ENCODE data around the gene ETV6.

Gene ETV6

GRCh38 chr12:11768233-11768965, 118.9 kb downstream of the ETV6 start:
- H3K27ac ChIP-seq: no peak overlapping the region
- TF ChIP-seq CTCF (IDR thresholded peaks at IDR 0.05): no peak

- TF ChIP-seq ZFX (IDR thresholded peaks at IDR 0.05; ENCODE audit: borderline replicate concordance): no peak
- no peak for TF ChIP-seq CTCF (IDR thresholded peaks at IDR 0.05)
- H3K27ac ChIP-seq: no peak overlapping the region
Measured at GRCh38 chr12:11769723-11770514, 120.4 kb downstream of the ETV6 start.

GRCh38 chr12:11771356-11771755, 121.9 kb downstream of the ETV6 start:
- TF ChIP-seq CTCF (IDR thresholded peaks at IDR 0.05) (no peak), ZFX (IDR thresholded peaks at IDR 0.05; ENCODE audit: borderline replicate concordance) (no peak)
- H3K27ac ChIP-seq: no peak overlapping the region

GRCh38 chr12:11771895-11772502, 122.5 kb downstream of the ETV6 start:
- TF ChIP-seq ZFX (IDR thresholded peaks at IDR 0.05; ENCODE audit: borderline replicate concordance): no peak
- TF ChIP-seq CTCF (IDR thresholded peaks at IDR 0.05): no peak
- no peak overlapping the region for H3K27ac ChIP-seq

- H3K27ac ChIP-seq: no peak overlapping the region
- no peak for TF ChIP-seq CTCF (IDR thresholded peaks at IDR 0.05)
- no peak for TF ChIP-seq ZFX (IDR thresholded peaks at IDR 0.05; ENCODE audit: borderline replicate concordance)
Measured at GRCh38 chr12:11773889-11774677, 124.6 kb downstream of the ETV6 start.

- H3K27ac ChIP-seq: no peak overlapping the region
- TF ChIP-seq CTCF (IDR thresholded peaks at IDR 0.05) (no peak), ZFX (IDR thresholded peaks at IDR 0.05; ENCODE audit: borderline replicate concordance) (no peak)
Measured at GRCh38 chr12:11774821-11775220, 125.3 kb downstream of the ETV6 start.
